ENCODE results near the gene GPD2.

GPD2 gene

DNA sequence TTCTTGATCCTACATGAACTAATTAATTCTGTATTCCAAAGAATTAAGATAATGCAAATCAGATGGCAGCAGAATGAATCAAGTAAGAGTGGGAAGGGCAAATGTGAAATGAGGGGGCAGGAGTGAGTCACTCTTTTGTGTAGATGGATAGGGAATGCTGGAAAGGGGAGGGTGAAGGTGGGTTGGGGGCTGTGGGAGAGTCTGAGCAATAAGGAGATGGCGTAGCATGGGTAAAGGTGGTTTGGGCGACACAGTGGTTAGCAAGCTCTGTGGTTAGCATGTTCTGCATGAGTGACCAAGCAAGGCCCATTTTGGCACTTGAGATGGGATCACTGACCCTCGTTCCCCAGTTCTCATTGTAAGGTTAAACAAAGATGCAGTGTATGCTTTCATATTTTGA lies 20.4 kb downstream of the GPD2 start:
- Histone ChIP-seq H3K4me1 (ENCODE audit: low read length) (no peaks in the 10 kb centered on the region), H3K27ac (ENCODE audit: low read length) (no peak overlapping the region), H3K36me3 (replicated peaks; ENCODE audit: insufficient read depth, low read length) (no peaks in the 10 kb centered on the region), H3K9me2 (replicated peaks; ENCODE audit: insufficient read depth, low read length) (no peaks in the 10 kb centered on the region), H3F3A (ENCODE audit: insufficient read depth, low read length) (no peaks in the 10 kb centered on the region), H3K9ac (ENCODE audit: low read length) (no peak overlapping the region), H3K27me3 (replicated peaks; ENCODE audit: insufficient read depth, low read length) (no peaks in the 10 kb centered on the region), H3K4me2 (ENCODE audit: low read depth, low read length) (no peak overlapping the region), H3K4me3 (ENCODE audit: low read length) (no peak overlapping the region), H3K79me2 (ENCODE audit: low read length) (no peaks in the 10 kb centered on the region), H3K9me3 (replicated peaks; ENCODE audit: insufficient read depth, low read length) (no peaks in the 10 kb centered on the region), H2AFZ (ENCODE audit: low read length) (no peak overlapping the region), H4K20me1 (ENCODE audit: insufficient read depth, low read length) (no peaks in the 10 kb centered on the region)
- TF ChIP-seq EZH2phosphoT487 (IDR thresholded peaks at IDR 0.05; ENCODE audit: low read length) (no peak), EZH2 (optimal IDR thresholded peaks at IDR 0.05; ENCODE audit: low read depth, low read length) (no peak)
- TF ChIP-seq, protein P1, sequence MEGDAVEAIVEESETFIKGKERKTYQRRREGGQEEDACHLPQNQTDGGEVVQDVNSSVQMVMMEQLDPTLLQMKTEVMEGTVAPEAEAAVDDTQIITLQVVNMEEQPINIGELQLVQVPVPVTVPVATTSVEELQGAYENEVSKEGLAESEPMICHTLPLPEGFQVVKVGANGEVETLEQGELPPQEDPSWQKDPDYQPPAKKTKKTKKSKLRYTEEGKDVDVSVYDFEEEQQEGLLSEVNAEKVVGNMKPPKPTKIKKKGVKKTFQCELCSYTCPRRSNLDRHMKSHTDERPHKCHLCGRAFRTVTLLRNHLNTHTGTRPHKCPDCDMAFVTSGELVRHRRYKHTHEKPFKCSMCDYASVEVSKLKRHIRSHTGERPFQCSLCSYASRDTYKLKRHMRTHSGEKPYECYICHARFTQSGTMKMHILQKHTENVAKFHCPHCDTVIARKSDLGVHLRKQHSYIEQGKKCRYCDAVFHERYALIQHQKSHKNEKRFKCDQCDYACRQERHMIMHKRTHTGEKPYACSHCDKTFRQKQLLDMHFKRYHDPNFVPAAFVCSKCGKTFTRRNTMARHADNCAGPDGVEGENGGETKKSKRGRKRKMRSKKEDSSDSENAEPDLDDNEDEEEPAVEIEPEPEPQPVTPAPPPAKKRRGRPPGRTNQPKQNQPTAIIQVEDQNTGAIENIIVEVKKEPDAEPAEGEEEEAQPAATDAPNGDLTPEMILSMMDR (IDR thresholded peaks at IDR 0.05; ENCODE audit: low read length): no peak
- no peak for DNase-seq

DNA sequence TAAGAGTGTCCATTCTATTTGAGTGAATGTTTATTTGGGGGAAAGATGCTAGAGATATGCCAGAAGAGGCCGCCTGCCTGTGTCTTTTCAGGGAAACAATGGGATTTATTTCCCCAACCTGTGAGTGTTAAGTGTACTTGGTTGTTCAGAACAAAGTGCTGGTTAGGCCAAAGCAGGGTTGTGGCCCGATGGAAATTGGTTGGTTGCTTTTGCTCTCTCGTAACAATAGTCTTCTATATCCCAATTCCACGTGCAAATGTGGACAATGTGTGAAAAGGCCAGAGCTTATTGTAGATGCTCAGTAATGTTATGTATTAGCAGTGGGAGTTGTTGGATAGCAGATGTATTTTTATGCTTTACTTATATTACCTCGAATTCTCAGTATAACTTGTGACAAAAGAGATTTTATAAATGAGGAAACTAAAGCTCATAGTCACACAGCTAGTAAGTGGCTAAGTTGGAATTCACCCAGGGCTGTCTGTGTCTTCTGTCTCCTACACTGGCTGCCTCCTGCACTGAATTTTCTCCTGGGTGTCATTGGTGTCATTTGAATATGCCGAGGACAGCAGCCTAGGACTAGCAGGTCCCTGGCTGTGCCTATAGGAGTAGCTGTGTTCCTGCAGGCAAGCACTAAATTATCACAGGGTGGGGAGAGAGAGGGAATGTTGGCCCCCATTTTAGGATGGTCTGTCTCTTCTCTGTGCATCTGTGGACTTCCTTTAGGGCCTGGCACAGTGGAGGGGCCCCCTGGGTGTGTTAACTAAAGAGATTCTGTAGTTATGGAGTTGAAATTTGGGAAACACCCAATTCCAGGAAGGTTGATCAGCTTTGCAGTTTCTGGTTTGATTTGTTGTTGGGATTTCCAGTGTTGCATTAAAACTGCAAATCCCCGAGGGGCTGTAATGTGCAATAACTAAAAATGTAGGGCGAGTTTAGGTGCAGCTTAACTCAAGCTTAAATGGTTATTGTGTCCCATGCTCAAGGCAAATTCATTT lies 21.6 kb downstream of the GPD2 start:
- Histone ChIP-seq H3K27ac (ENCODE audit: low read length) (no peak overlapping the region), H3F3A (ENCODE audit: insufficient read depth, low read length) (no peaks in the 10 kb centered on the region), H3K79me2 (ENCODE audit: low read length) (no peaks in the 10 kb centered on the region), H3K9ac (ENCODE audit: low read length) (no peak overlapping the region), H4K20me1 (ENCODE audit: insufficient read depth, low read length) (no peaks in the 10 kb centered on the region), H3K4me3 (ENCODE audit: low read length) (no peak overlapping the region), H3K9me3 (replicated peaks; ENCODE audit: insufficient read depth, low read length) (no peaks in the 10 kb centered on the region), H3K27me3 (replicated peaks; ENCODE audit: insufficient read depth, low read length) (no peaks in the 10 kb centered on the region), H3K9me2 (replicated peaks; ENCODE audit: insufficient read depth, low read length) (no peaks in the 10 kb centered on the region), H3K4me1 (ENCODE audit: low read length) (no peaks in the 10 kb centered on the region), H3K4me2 (ENCODE audit: low read depth, low read length) (no peak overlapping the region), H3K36me3 (replicated peaks; ENCODE audit: insufficient read depth, low read length) (no peaks in the 10 kb centered on the region), H2AFZ (ENCODE audit: low read length) (no peak overlapping the region)
- TF ChIP-seq EZH2 (optimal IDR thresholded peaks at IDR 0.05; ENCODE audit: low read depth, low read length): no peak
- TF ChIP-seq, protein P1 (IDR thresholded peaks at IDR 0.05; ENCODE audit: low read length): no peak
- TF ChIP-seq EZH2phosphoT487 (IDR thresholded peaks at IDR 0.05; ENCODE audit: low read length): no peak
- no peak for DNase-seq

DNA sequence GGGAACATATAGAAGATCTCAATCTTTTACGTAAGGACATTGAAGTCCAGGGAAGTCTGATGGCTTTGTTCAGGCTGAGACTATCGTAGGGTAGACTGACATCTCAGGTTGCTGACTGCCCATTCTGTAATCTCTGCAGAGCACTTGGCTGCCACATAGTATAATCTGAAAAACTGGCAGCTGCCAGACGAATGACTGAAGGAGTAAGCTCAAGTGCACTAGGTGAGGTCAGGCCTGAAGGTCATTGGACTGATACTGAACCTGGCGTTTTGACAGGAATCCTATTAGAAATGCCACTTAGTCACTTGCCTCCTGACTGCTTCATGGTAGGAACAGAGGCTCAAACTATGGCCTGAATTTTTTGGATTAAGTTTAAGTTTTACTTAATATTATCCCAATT lies 23.5 kb downstream of the GPD2 start:
- Histone ChIP-seq H3K4me3 (ENCODE audit: low read length) (no peak overlapping the region), H4K20me1 (ENCODE audit: insufficient read depth, low read length) (no peaks in the 10 kb centered on the region), H3K79me2 (ENCODE audit: low read length) (no peaks in the 10 kb centered on the region), H3K4me1 (ENCODE audit: low read length) (no peaks in the 10 kb centered on the region), H3K4me2 (ENCODE audit: low read depth, low read length) (no peak overlapping the region), H3K9me2 (replicated peaks; ENCODE audit: insufficient read depth, low read length) (no peaks in the 10 kb centered on the region), H3K9ac (ENCODE audit: low read length) (no peak overlapping the region), H3K27me3 (replicated peaks; ENCODE audit: insufficient read depth, low read length) (no peaks in the 10 kb centered on the region), H2AFZ (ENCODE audit: low read length) (no peak overlapping the region), H3K36me3 (replicated peaks; ENCODE audit: insufficient read depth, low read length) (no peaks in the 10 kb centered on the region), H3F3A (ENCODE audit: insufficient read depth, low read length) (no peaks in the 10 kb centered on the region), H3K9me3 (replicated peaks; ENCODE audit: insufficient read depth, low read length) (no peaks in the 10 kb centered on the region), H3K27ac (ENCODE audit: low read length) (no peak overlapping the region)
- DNase-seq: no peak
- TF ChIP-seq EZH2phosphoT487 (IDR thresholded peaks at IDR 0.05; ENCODE audit: low read length): no peak
- TF ChIP-seq, protein P1 (IDR thresholded peaks at IDR 0.05; ENCODE audit: low read length): no peak
- TF ChIP-seq EZH2 (optimal IDR thresholded peaks at IDR 0.05; ENCODE audit: low read depth, low read length): no peak

Data from MM.1S (cell line).